ENCODE results near the gene BCO1.

DNA sequence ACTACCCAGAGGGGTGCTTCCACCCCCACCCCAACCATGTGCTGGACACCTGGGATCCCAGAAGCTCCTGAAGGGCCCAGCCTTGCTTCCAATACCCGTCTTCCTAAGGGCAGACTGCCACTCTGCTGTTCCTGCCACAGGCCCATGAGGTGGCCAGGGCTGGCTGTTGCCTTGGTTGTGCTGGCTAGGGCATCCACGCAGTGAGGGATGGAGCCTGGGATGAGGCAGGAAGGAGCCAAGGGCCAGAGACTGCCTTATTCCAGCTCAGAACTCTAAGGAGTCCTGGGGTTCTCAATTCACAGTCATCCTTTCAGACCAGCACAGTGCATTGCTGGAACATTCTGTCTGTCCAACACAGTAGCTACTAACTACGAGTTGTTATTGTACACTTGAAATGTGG is 37.8 kb downstream of the BCO1 start:
- no peak for TF ChIP-seq CTCF (IDR thresholded peaks at IDR 0.05)
- no peak for TF ChIP-seq POLR2A (IDR thresholded peaks at IDR 0.05)

Data from testis (tissue), 2 donors.